ENCODE results near the gene SMAD1.

GRCh38 chr4:145552181-145552822, 70.6 kb downstream of the SMAD1 start:
- TF ChIP-seq GATA2 (IDR thresholded peaks at IDR 0.05; ENCODE audit: low read depth, low read length) (no peak), GATA3 (IDR thresholded peaks at IDR 0.05; ENCODE audit: low read depth, low read length) (no peak)

Measured in SH-SY5Y (cell line).